ENCODE data around the gene MYBL2.

The MYBL2 gene

GRCh38 chr20:43761386-43762340, 94.7 kb downstream of the MYBL2 start:
- in situ Hi-C loops (cut with MboI; ENCODE audit: low sequenced_read_pairs, unreplicated experiment) = no loop called here
- DNase-seq (ENCODE audit: low spot score) = no peak
- no peak for TF ChIP-seq CTCF (IDR thresholded peaks at IDR 0.05; ENCODE audit: borderline replicate concordance, control extremely low read depth, extremely low read depth, insufficient read depth, missing control alignments)

GRCh38 chr20:43762911-43763310, 96.0 kb downstream of the MYBL2 start:
- DNase-seq (ENCODE audit: low spot score) = no peak
- in situ Hi-C loops (cut with MboI; ENCODE audit: low sequenced_read_pairs, unreplicated experiment) = no loop called here

GRCh38 chr20:43765916-43766315, 99.0 kb downstream of the MYBL2 start:
- in situ Hi-C loops (cut with MboI; ENCODE audit: low sequenced_read_pairs, unreplicated experiment) = no loop called here
- no peak for DNase-seq (ENCODE audit: low spot score)
- no peak for TF ChIP-seq CTCF (IDR thresholded peaks at IDR 0.05; ENCODE audit: borderline replicate concordance, control extremely low read depth, extremely low read depth, insufficient read depth, missing control alignments)

More at GRCh38 chr20:43762911-43763310, 96.0 kb downstream of the MYBL2 start:
- TF ChIP-seq CTCF (IDR thresholded peaks at IDR 0.05; ENCODE audit: borderline replicate concordance, control extremely low read depth, extremely low read depth, insufficient read depth, missing control alignments) = no peak

Data from GM13976 (cell line).